GM12878 (cell line): Measurements from ENCODE around the gene CLEC16A. TPM values are rescaled to one million over a fixed set of nuclear protein-coding genes. Genes with fewer than 3 reads are reported as not detected.

Source experiments
- HCFC1 ChIP-seq: fragments of 150-350 bp; IDR thresholded peaks from 2 replicates; pipeline ENCODE4 v1.6.1; 2014; ENCODE audit warnings: low read length
- HDAC6 ChIP-seq: fragments of 200-600 bp; sonication (generic); IDR thresholded peaks from one replicate; pipeline ENCODE4 v1.8.0; 2017; ENCODE audit warnings: antibody characterized with exemption; ENCODE audit not compliant: unreplicated experiment
- NFIC ChIP-seq: IDR thresholded peaks from 2 replicates; pipeline ENCODE4 v1.6.1; 2012; ENCODE audit warnings: low read depth, mild to moderate bottlenecking, inconsistent platforms, low read length, moderate library complexity
- polyA plus RNA-seq, 11 experiments: library from polyadenylated mRNA; depleted of rRNA in 4 of 11; unstranded in 6 of 11; stranded (reverse) in 5 of 11; fragments of >200 nt; fragmentation: Nextera tagmentation in 4 of 11; fragmentation: Illumina TruSeq in 1 of 11; extraction: Ambion mirVana in 4 of 11; extraction: Trizol in 1 of 11; gene quantifications; 1 replicate in 1 of 11; 2 replicates in 10 of 11; pipeline versions ENCODE4 v1.2.1 to v1.2.3, GENCODE V29; 2011 to 2016; ENCODE audit warnings: inconsistent platforms in 2 of 11, missing spikeins in 2 of 11, low read depth in 1 of 11
- total RNA-seq, 4 experiments: library from RNA; depleted of rRNA in 3 of 4; stranded (reverse); fragments of >200 nt in 3 of 4; fragmentation: Illumina TruSeq in 1 of 4; extraction: Trizol in 1 of 4; gene quantifications; 2 replicates each; pipeline versions ENCODE4 v1.2.1 to v1.2.3, GENCODE V29; 2013 to 2021
- TF ChIP-seq, protein P1 (sequence below): IDR thresholded peaks from 2 replicates; pipeline ENCODE4 v1.6.1; 2012; ENCODE audit warnings: mild to moderate bottlenecking, low read depth, low read length
- TF ChIP-seq, protein P2 (sequence below): IDR thresholded peaks from 2 replicates; pipeline ENCODE4 v1.6.1; 2012; ENCODE audit warnings: low read depth, low read length, improper control_type of control experiment
- TF ChIP-seq, protein P3 (sequence below): IDR thresholded peaks from 2 replicates; pipeline ENCODE4 v1.6.1; 2012; ENCODE audit warnings: low read depth, low read length, improper control_type of control experiment
- TF ChIP-seq, protein P4 (sequence below): fragments of 450-650 bp; IDR thresholded peaks from 2 replicates; pipeline ENCODE4 v1.6.1; 2016; ENCODE audit warnings: mild to moderate bottlenecking

The CLEC16A gene
- total and polyA plus RNA-seq, 10 of the 15 experiments (the other 5 are each of a cell fraction or from before 2014, with no cell fraction given) = 1.5 to 28.8 (median 19.2) TPM

DNA sequence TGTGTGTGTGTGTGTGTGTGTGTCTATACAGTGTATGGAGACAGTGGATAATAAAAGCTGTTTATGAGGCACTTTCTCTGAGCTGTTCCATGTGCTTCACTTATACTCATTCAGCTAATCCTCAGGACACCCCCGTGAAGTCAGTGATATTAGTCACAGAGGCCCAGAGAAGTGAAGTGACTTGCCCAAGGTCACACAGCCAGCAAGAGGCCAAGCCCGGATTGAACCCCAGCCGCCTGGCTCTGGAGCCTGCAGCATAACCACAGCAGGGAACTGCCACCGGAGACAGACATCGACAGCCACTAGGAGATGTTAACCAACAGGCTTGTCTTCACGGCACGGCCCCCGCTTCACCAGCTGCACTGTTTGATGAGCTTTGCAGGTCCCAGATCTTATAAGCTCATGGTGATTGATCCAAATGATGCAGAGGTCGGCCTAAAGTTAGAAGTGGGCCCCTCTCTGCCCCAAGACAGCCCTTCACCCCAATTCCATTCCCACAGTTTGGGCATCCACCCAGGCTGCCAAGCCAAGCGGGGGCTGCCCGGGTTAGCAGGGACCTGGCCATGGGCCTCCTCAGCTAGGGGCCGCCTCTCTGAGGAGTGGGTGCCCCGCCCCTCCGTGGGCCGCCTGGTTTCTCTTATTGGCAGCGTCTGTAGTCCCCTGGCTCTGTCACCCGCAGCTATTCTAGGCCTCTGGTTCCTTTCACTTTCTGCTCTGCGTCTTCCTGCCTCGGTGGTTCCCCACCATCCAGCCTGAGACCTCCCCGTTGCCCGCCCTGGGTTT, 280.7 kb downstream of the CLEC16A start (continued):
- TF ChIP-seq, protein P1, sequence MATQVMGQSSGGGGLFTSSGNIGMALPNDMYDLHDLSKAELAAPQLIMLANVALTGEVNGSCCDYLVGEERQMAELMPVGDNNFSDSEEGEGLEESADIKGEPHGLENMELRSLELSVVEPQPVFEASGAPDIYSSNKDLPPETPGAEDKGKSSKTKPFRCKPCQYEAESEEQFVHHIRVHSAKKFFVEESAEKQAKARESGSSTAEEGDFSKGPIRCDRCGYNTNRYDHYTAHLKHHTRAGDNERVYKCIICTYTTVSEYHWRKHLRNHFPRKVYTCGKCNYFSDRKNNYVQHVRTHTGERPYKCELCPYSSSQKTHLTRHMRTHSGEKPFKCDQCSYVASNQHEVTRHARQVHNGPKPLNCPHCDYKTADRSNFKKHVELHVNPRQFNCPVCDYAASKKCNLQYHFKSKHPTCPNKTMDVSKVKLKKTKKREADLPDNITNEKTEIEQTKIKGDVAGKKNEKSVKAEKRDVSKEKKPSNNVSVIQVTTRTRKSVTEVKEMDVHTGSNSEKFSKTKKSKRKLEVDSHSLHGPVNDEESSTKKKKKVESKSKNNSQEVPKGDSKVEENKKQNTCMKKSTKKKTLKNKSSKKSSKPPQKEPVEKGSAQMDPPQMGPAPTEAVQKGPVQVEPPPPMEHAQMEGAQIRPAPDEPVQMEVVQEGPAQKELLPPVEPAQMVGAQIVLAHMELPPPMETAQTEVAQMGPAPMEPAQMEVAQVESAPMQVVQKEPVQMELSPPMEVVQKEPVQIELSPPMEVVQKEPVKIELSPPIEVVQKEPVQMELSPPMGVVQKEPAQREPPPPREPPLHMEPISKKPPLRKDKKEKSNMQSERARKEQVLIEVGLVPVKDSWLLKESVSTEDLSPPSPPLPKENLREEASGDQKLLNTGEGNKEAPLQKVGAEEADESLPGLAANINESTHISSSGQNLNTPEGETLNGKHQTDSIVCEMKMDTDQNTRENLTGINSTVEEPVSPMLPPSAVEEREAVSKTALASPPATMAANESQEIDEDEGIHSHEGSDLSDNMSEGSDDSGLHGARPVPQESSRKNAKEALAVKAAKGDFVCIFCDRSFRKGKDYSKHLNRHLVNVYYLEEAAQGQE = no peak
- TF ChIP-seq HCFC1 (no peak), NFIC (no peak; the same call in 1 of the 2 replicates), HDAC6 (no peak)
- TF ChIP-seq, protein P2, sequence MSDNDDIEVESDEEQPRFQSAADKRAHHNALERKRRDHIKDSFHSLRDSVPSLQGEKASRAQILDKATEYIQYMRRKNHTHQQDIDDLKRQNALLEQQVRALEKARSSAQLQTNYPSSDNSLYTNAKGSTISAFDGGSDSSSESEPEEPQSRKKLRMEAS = 0 out of 2 replicates have a peak, but pooled peaks have one; percentile 36
- TF ChIP-seq, protein P3, sequence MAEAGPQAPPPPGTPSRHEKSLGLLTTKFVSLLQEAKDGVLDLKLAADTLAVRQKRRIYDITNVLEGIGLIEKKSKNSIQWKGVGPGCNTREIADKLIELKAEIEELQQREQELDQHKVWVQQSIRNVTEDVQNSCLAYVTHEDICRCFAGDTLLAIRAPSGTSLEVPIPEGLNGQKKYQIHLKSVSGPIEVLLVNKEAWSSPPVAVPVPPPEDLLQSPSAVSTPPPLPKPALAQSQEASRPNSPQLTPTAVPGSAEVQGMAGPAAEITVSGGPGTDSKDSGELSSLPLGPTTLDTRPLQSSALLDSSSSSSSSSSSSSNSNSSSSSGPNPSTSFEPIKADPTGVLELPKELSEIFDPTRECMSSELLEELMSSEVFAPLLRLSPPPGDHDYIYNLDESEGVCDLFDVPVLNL = no peak
- TF ChIP-seq, protein P4, sequence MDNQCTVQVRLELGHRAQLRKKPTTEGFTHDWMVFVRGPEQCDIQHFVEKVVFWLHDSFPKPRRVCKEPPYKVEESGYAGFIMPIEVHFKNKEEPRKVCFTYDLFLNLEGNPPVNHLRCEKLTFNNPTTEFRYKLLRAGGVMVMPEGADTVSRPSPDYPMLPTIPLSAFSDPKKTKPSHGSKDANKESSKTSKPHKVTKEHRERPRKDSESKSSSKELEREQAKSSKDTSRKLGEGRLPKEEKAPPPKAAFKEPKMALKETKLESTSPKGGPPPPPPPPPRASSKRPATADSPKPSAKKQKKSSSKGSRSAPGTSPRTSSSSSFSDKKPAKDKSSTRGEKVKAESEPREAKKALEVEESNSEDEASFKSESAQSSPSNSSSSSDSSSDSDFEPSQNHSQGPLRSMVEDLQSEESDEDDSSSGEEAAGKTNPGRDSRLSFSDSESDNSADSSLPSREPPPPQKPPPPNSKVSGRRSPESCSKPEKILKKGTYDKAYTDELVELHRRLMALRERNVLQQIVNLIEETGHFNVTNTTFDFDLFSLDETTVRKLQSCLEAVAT = 0 out of 2 replicates have a peak, but pooled peaks have one; percentile 38
